NCI-H345 treated with DMSO at 0.1 percent for 48 hours (cell line): Measurements from ENCODE around the gene CNTNAP4.
A peak's percentile ranks its signal among the peaks of the same experiment; 100 is the strongest.

Experiments used
- DNase-seq: peaks from one replicate; lab custom pipeline; 2025; ENCODE audit not compliant: unreplicated experiment; lab: John Stamatoyannopoulos, UW

CNTNAP4 gene

DNA sequence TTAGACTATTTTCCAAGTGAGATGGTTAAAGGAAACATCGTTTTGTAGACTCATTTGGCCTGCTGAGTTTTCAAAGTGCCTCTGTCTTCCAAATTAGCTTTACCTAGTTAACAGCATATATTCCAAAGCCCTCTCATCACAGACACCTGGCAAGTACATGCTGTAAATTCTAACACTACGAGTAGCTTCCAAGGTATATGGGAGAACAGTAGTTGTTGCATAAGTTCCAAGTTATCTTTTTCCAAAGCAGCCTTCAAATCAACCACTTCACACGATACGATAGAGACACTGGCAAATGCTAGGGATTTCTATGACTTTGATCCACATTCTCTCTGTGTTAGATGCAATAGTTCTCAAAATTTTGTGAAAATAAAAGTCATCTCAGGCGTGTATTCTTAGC is 299.3 kb downstream of the CNTNAP4 start:
- DNase-seq = no peak

DNA sequence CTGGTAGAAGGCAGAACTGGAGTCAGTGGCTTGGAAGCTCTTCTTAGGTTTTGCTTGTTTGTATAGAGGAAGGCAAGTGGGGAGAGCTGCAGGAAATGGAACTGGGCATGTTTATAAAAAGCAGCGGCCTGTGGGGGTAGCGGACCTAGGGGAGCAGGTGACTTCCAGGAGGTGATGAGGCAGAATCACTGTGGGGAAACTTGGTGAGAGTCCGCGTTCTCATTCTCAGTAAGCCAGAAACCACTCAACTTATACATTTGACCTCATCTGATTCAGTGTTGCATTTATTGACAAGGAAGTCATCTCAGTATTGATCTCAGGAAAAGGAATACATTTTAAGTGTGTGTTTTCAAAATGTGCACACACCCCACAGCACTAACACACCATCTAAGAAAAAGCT is 299.8 kb downstream of the CNTNAP4 start:
- no peak for DNase-seq

DNA sequence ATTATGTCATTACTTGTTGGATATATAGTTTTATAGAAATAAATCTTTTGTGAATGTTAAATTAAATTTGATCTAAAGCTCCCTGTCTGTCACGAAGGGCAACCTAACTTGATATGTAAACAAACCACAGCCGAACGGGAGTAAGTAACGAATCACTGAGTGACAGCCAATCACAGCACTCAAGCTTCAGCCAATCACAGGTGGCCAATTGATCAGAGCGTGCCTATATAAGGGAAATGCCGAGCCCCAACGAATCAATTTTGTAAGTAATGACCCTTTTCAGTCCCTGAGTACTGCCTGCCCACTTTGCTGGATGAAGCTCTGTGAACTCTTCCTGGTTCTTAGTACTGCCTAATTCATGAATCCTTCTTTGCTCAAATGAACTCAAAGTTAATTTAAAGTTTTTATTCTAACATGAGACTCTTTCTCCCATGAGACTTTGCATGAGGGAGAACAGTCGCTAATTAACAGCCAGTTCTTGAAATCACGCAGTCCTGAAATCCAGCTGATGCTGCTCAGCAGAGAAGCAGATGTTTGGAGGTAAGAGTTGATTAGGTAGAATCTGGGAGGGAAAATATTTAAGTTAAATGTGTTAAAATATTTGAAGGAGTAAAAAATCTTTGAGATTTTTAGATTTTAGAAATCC is 302.2 kb downstream of the CNTNAP4 start:
- no peak for DNase-seq

DNA sequence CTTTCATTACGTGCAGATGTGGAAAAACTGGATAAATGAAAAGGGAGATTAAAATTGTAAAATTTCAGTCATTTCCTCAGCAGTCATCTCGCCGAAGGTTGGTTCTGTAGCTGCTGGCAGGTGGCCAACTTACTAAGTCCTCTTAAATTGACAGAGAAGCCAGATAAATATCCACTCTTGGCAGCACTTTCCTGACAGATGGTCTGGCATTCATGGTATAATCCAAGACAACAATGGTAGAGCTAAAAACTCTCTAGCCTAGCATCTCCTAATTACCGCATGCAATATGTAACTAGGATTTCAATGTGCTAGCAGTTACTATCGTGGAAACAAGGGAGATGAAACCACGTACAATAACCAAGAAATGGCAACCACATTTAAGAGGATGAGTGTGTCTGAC is 306.3 kb downstream of the CNTNAP4 start:
- peak; percentile 0 for DNase-seq

DNA sequence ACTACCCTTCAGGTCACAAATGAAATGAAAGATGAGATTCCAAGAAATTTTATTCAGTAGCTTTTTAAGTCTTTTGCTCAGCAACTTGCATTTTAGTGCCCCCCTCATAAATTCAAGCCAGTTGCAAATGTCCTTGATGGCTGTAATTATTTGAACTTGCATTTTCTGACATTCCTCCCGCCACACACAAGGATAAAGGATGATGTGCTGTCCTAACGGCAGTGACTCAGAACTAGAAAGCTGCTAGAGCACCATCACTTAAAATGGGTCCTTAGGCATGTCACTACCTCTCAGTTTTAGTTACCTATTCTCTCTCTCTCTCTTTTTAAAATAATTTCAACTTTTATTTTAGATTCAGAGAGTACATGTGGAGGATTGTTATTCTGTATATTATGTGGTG is 306.7 kb downstream of the CNTNAP4 start:
- DNase-seq = no peak

DNA sequence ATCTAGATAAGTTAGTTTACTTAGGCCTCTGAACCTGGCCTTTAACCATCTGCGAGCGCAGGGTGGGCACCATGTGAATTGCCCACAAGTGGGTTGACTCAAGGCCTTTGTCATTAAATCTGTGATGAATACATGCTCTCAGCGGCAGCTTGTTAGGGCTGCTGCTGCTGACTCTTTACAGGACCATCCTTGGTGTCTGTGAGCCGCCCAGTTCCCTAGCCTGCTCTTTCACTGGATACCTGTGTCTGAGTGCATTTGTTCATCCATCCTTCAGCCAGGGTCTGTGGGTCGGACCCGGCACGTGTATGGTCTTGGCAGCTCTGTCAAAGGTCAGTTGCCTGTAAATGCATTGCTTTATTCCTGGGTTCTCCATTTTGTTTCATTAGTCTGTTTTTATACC is 321.3 kb downstream of the CNTNAP4 start:
- DNase-seq = no peak

DNA sequence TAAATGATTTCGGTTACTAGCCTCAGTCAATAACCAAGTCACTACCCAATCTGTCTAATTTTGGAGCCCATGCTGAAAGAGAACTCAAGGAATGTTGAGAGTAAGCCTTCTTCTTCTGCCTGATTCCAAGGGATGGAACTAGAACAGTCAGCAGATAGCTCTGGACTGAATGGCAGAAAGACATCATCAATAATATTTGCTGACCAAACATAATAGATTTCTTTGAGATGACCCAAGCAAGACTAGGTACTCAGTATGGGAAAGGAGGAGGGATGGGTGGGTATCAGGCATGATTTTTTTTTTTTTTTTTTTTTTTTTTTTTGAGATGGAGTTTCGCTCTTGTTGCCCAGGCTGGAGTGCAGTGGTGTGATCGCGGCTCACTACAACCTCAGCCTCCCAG is 330.1 kb downstream of the CNTNAP4 start:
- no peak for DNase-seq
